ENCODE measurements around the gene LYZL1. TPM values are rescaled to one million over a fixed set of nuclear protein-coding genes. Genes with fewer than 3 reads are reported as not detected.
"Not testable (repeated sequence)": the region's sequence is repeated elsewhere in the genome, so short reads cannot be mapped to it uniquely, and the experiment has no call there.

LYZL1 gene
- total RNA-seq, 3 donors from 2014 or later = not detected

DNA sequence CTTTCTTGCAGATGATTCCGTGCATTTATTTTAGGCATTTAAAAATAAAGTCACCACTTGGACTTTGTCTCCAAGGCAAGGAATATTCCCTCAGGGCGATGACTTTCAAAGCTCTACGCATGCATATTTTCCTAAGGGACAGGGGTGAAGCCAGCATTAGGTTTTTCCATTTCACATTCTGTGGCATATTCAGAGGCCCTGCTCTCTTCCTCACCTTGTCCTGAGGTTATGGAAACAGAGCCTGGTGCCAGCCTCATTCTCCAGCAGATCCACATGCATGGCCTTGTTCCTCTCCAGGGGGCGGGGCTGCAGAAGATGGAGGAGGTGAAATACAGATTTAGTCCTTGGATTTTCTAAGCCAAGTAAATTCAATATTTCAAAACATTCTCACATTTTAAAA, 11.6 kb upstream of the LYZL1 start:
- H3K36me3 ChIP-seq = no peaks in the 10 kb centered on the region
- no peaks in the 10 kb centered on the region for H3K27me3 ChIP-seq
- TF ChIP-seq POLR2AphosphoS5 (IDR thresholded peaks at IDR 0.05) = no peak
- no peak for TF ChIP-seq CTCF (IDR thresholded peaks at IDR 0.05)
- TF ChIP-seq POLR2A (IDR thresholded peaks at IDR 0.05) = no peak
- no peak overlapping the region for H3K27ac ChIP-seq
- no peaks in the 10 kb centered on the region for H3K9me3 ChIP-seq
- no peak for DNase-seq (ENCODE audit: low spot score in 2 of 2)
- H3K4me1 ChIP-seq = no peaks in the 10 kb centered on the region
- H3K4me3 ChIP-seq = no peak overlapping the region
- intact Hi-C loops (cut with DNase I; ENCODE audit: low total_unique reads) = no loop called here

- intact Hi-C loops (cut with DNase I; ENCODE audit: low total_unique reads) = no loop called here
- Histone ChIP-seq H3K36me3 (no peaks in the 10 kb centered on the region), H3K27ac (no peak overlapping the region)
Measured at GRCh38 chr10:29279779-29280487, 8.9 kb upstream of the LYZL1 start.

GRCh38 chr10:29280488-29280840, 8.4 kb upstream of the LYZL1 start:
- DNase-seq (ENCODE audit: low spot score in 2 of 2) = no peak
- Histone ChIP-seq H3K4me1 (no peaks in the 10 kb centered on the region), H3K36me3 (no peaks in the 10 kb centered on the region), H3K4me3 (no peak overlapping the region), H3K27ac (no peak overlapping the region), H3K27me3 (no peaks in the 10 kb centered on the region), H3K9me3 (no peaks in the 10 kb centered on the region)
- TF ChIP-seq POLR2AphosphoS5 (IDR thresholded peaks at IDR 0.05) (no peak), CTCF (IDR thresholded peaks at IDR 0.05) (no peak), POLR2A (IDR thresholded peaks at IDR 0.05) (no peak)
- intact Hi-C loops (cut with DNase I; ENCODE audit: low total_unique reads) = no loop called here

More at GRCh38 chr10:29279779-29280487, 8.9 kb upstream of the LYZL1 start:
- Histone ChIP-seq H3K4me3 (no peak overlapping the region), H3K27me3 (no peaks in the 10 kb centered on the region), H3K4me1 (no peaks in the 10 kb centered on the region), H3K9me3 (no peaks in the 10 kb centered on the region)
- DNase-seq (ENCODE audit: low spot score in 2 of 2) = no peak
- TF ChIP-seq POLR2AphosphoS5 (IDR thresholded peaks at IDR 0.05) = no peak
- no peak for TF ChIP-seq CTCF (IDR thresholded peaks at IDR 0.05)
- TF ChIP-seq POLR2A (IDR thresholded peaks at IDR 0.05) = no peak

DNA sequence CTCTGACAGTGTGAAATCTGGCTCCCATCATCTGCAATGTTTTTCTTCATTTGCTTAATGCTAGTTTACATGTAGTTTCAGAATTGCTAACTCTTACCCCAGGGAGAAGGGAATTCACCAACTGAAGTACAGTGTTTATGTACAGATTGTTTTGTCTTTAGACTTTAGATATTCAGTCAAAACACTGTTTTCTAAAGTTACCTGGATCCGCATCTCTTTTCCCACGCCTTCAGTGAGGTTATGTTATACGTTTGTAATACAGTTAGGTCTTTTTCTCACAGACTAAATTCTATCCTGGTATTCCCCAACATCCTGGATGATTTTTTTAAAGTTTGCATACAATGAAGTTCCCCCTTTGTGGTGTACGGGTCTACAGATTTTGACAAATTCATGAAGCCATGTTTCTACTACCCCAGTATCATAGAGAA, 3.2 kb upstream of the LYZL1 start:
- Histone ChIP-seq H3K27ac (no peak overlapping the region), H3K4me3 (no peak overlapping the region), H3K36me3 (no peaks in the 10 kb centered on the region), H3K27me3 (no peaks in the 10 kb centered on the region), H3K4me1 (no peaks in the 10 kb centered on the region), H3K9me3 (no peaks in the 10 kb centered on the region)
- TF ChIP-seq POLR2AphosphoS5 (IDR thresholded peaks at IDR 0.05) (no peak), POLR2A (IDR thresholded peaks at IDR 0.05) (no peak), CTCF (IDR thresholded peaks at IDR 0.05) (no peak)
- no peak for DNase-seq (ENCODE audit: low spot score in 2 of 2)
- intact Hi-C loops (cut with DNase I; ENCODE audit: low total_unique reads) = no loop called here

GRCh38 chr10:29287635-29288034, 1.2 kb upstream of the LYZL1 start:
- Histone ChIP-seq H3K36me3 (no peaks in the 10 kb centered on the region), H3K4me1 (no peaks in the 10 kb centered on the region), H3K4me3 (no peak overlapping the region), H3K27me3 (no peaks in the 10 kb centered on the region), H3K27ac (no peak overlapping the region), H3K9me3 (no peaks in the 10 kb centered on the region)
- no peak for DNase-seq (ENCODE audit: low spot score in 2 of 2)
- intact Hi-C loops (cut with DNase I; ENCODE audit: low total_unique reads) = no loop called here
- TF ChIP-seq POLR2AphosphoS5 (IDR thresholded peaks at IDR 0.05) (no peak), CTCF (IDR thresholded peaks at IDR 0.05) (no peak), POLR2A (IDR thresholded peaks at IDR 0.05) (no peak)

DNA sequence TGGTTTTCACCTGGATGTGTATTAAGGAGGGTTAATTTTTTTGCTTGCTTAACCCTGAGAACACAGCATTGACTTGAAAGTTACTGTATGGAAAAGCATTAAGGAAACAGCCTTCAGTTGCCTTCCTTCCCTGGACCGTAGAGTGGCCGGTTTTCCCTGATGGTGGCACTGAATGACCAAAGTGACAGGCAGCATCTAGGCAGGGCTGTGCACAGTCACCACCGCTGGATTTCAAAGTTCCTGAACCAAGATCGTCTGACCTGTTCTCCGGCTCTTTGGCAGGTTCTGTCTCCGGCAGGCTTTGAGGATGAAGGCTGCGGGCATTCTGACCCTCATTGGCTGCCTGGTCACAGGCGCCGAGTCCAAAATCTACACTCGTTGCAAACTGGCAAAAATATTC, 2.7 kb downstream of the LYZL1 start:
- intact Hi-C loops (cut with DNase I; ENCODE audit: low total_unique reads) = loop anchor here (10.0 kb wide), 1 partner anchor 437 kb away; no protein-coding TSS in a partner anchor
- H3K36me3 ChIP-seq; H3K27ac ChIP-seq; H3K4me3 ChIP-seq; H3K4me1 ChIP-seq; DNase-seq (ENCODE audit: low spot score in 2 of 2); H3K27me3 ChIP-seq; H3K9me3 ChIP-seq: not testable (repeated sequence)

DNA sequence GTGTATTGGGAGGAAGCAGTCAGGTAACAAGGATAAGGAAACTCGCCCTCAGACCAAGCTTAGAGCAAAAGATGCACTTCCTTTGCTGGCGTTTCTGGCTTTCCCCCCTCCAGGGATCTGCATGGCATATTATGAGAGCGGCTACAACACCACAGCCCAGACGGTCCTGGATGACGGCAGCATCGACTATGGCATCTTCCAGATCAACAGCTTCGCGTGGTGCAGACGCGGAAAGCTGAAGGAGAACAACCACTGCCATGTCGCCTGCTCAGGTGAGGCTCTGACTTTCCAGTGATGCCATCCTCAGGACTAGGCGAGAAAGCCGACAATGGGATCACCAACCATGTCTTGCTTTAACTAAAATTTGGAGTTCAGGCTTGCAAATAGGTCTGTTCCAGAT, 3.5 kb downstream of the LYZL1 start:
- not testable (repeated sequence) for H3K9me3 ChIP-seq; DNase-seq (ENCODE audit: low spot score in 2 of 2); H3K27me3 ChIP-seq; H3K4me3 ChIP-seq; H3K36me3 ChIP-seq; H3K4me1 ChIP-seq; H3K27ac ChIP-seq
- intact Hi-C loops (cut with DNase I; ENCODE audit: low total_unique reads) = loop anchor here (10.0 kb wide), 1 partner anchor 438 kb away; no protein-coding TSS in a partner anchor

Measured in breast epithelium (tissue), 4 donors.